Right lobe of liver (tissue), 6 donors: ENCODE results near the gene SULT1C4. TPM values are rescaled to one million over a fixed set of nuclear protein-coding genes. Genes with fewer than 3 reads are reported as not detected.

ENCODE experiments used
- ATAC-seq, 4 donors: fragments of 200-7000 bp; cut with Tn5 transposase; one replicate each; pipeline ENCODE4 v1.9.1; 2020; ENCODE audit warnings: mild to moderate bottlenecking in 4 of 4, moderate library complexity in 4 of 4
- DNase-seq, 3 donors: peaks; one replicate each; pipeline ENCODE4 v3.0.0-alpha.2; 2020
- H3K27ac ChIP-seq, 3 donors: fragments of 200-600 bp; one replicate each; pipeline ENCODE4 v1.8.0; 2022
- H3K27me3 ChIP-seq, 2 donors: fragments of 200-600 bp; one replicate each; pipeline ENCODE4 v1.8.0; 2022
- H3K36me3 ChIP-seq, 4 donors: fragments of 200-600 bp; sonication (generic) in 1 of 4; one replicate each; pipeline versions ENCODE4 v1.5.1 to v1.8.0; 2017 to 2022; ENCODE audit warnings: control low read depth in 1 of 4
- H3K4me1 ChIP-seq, 4 donors: fragments of 200-600 bp; sonication (generic) in 1 of 4; one replicate each; pipeline versions ENCODE4 v1.5.1 to v1.8.0; 2017 to 2022; ENCODE audit warnings: control low read depth in 1 of 4
- H3K4me3 ChIP-seq, 3 donors: fragments of 200-600 bp; one replicate each; pipeline ENCODE4 v1.8.0; 2022
- H3K9me3 ChIP-seq, 4 donors: fragments of 200-600 bp; sonication (generic) in 1 of 4; one replicate each; pipeline versions ENCODE4 v1.5.1 to v1.8.0; 2017 to 2022; ENCODE audit warnings: control low read depth in 1 of 4
- CTCF ChIP-seq, 4 donors: fragments of 200-600 bp in 3 of 4; fragments of 450-650 bp in 1 of 4; IDR thresholded peaks; one replicate each; pipeline versions ENCODE4 v1.5.1 to v1.8.0; 2016 to 2022; ENCODE audit warnings: antibody characterized with exemption in 4 of 4, mild to moderate bottlenecking in 2 of 4
- POLR2A ChIP-seq: fragments of 450-650 bp; IDR thresholded peaks from one replicate; pipeline ENCODE4 v1.6.1; 2017; ENCODE audit warnings: antibody characterized with exemption, mild to moderate bottlenecking
- WGBS: methylation state at CpG from one replicate; pipeline ENCODE4 v1.1.6; 2018; ENCODE audit warnings: low coverage, low lambda C conversion rate; ENCODE audit not compliant: insufficient coverage; ENCODE audit errors: missing lambda C conversion rate; 5-methylcytosine and 5-hydroxymethylcytosine counted together
- intact Hi-C, 2 donors: fragments of 100-400 bp; cut with DNase I; formaldehyde crosslinking; loops; one replicate each; pipeline versions ENCODE4 v1.11.2 to v1.14.1; 2022
- total RNA-seq, 6 experiments: library from RNA; depleted of rRNA in 2 of 6; stranded (reverse); fragments of >200 nt in 2 of 6; fragmentation: NEBNext Ultra II Directional in 3 of 6; extraction: Animal tissue kit (Norgen Biotek cat#: 25700) in 3 of 6; gene quantifications; one replicate each; pipeline versions ENCODE4 v1.1.0 to v1.2.4, GENCODE V29; 2016 to 2023
- donor health status: DM: no; HTN: yes; CAD: no.
- donor health status: DM: no; HTN: no; CAD: no.
- donor health status: DM: no; HTN: no; CAD: no.
- donor health status: DM: no; HTN: yes; CAD: no.
- donor health status: DM: no; HTN: yes; CAD: no.

The SULT1C4 gene
- total RNA-seq, 6 experiments from 2014 or later, result 0.92 to 2.7 (median 1.4) TPM

GRCh38 chr2:108384662-108385393 lies 7.1 kb downstream of the SULT1C4 start:
- no peaks in the 10 kb centered on the region for H3K36me3 ChIP-seq
- WGBS, result 48% methylated on average over 5 of the region's 5 CpGs
- no peak overlapping the region for H3K27ac ChIP-seq
- TF ChIP-seq CTCF (IDR thresholded peaks at IDR 0.05) (no peak), POLR2A (no peak)
- DNase-seq (no peak), ATAC-seq (peak in 1 of 4 donors; percentile 68)
- peaks cover 0 to 4% (median 0%) of the 10 kb centered on the region in 4 donors for H3K4me1 ChIP-seq
- no peaks in the 10 kb centered on the region for H3K27me3 ChIP-seq
- intact Hi-C loops, result no loop called here
- no peaks in the 10 kb centered on the region for H3K9me3 ChIP-seq
- H3K4me3 ChIP-seq, result no peak overlapping the region

GRCh38 chr2:108385411-108386071 lies 7.8 kb downstream of the SULT1C4 start:
- Histone ChIP-seq H3K27me3 (no peaks in the 10 kb centered on the region), H3K36me3 (no peaks in the 10 kb centered on the region), H3K27ac (no peak overlapping the region), H3K4me3 (no peak overlapping the region), H3K9me3 (no peaks in the 10 kb centered on the region), H3K4me1 (peaks cover 0 to 4% (median 0%) of the 10 kb centered on the region in 4 donors)
- 47% methylated on average over 5 of the region's 5 CpGs for WGBS
- ATAC-seq (peak; percentile 60 to 94 (median 78)), DNase-seq (no peak)
- TF ChIP-seq POLR2A (no peak), CTCF (IDR thresholded peaks at IDR 0.05) (no peak)
- intact Hi-C loops, result no loop called here

- Histone ChIP-seq H3K4me3 (no peak overlapping the region), H3K36me3 (no peaks in the 10 kb centered on the region), H3K9me3 (no peaks in the 10 kb centered on the region), H3K4me1 (peaks cover 0 to 4% (median 0%) of the 10 kb centered on the region in 4 donors), H3K27me3 (no peaks in the 10 kb centered on the region), H3K27ac (no peak overlapping the region)
- intact Hi-C loops, result no loop called here
- WGBS, result 54% methylated on average over 8 of the region's 9 CpGs
- DNase-seq, result no peak
- peak in 1 of 4 donors; percentile 53 for ATAC-seq
- TF ChIP-seq POLR2A, result no peak
- no peak for TF ChIP-seq CTCF (IDR thresholded peaks at IDR 0.05)
These were observed 10.3 kb downstream of the SULT1C4 start for GRCh38 chr2:108388045-108388444.

DNA sequence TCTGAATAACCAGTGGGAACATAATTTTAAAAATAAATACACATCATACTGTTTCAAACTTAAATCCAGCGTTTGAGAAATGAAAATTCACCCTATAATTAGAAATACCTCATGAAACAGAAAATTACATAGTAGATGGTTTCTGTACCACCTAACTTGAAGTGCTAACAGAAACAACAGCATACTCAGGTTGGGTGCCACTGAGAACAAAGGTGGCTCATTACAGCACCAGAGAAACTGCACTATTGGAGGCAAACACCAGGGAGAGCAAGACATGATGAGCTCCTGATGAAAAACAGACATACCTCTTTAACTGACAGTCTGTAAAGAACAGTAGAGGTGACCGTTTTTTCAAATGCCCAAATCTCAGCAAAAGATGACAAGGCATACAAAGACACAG lies 12.6 kb downstream of the SULT1C4 start:
- WGBS, result 78% methylated on average over 2 of the region's 2 CpGs
- Histone ChIP-seq H3K9me3 (peaks cover 0 to 3% (median 0%) of the 10 kb centered on the region in 4 donors), H3K36me3 (no peaks in the 10 kb centered on the region), H3K4me1 (peaks cover 0 to 3% (median 0%) of the 10 kb centered on the region in 4 donors), H3K4me3 (no peak overlapping the region), H3K27me3 (no peaks in the 10 kb centered on the region), H3K27ac (no peak overlapping the region)
- TF ChIP-seq POLR2A (no peak), CTCF (IDR thresholded peaks at IDR 0.05) (no peak)
- DNase-seq (no peak), ATAC-seq (no peak)
- intact Hi-C loops, result no loop called here
